ENCODE data around the gene NLRP1. TPM values are rescaled to one million over a fixed set of nuclear protein-coding genes. Genes with fewer than 3 reads are reported as not detected.

NLRP1 gene
- total and polyA plus RNA-seq, 9 of the 15 experiments (the other 6 are each of a cell fraction or from before 2014, with no cell fraction given): 4.0 to 69.4 (median 27.7) TPM

GRCh38 chr17:5558815-5559785 lies 25.2 kb downstream of the NLRP1 start:
- 94% methylated on average over 7 of the region's 16 CpGs for WGBS (ENCODE audit: insufficient coverage, low coverage, missing lambda C conversion rate)
- no TSS peak for BruUV-seq (replicated peaks)
- H3K9me1 ChIP-seq (ENCODE audit: control insufficient read depth, insufficient read depth, low read length): no peaks in the 10 kb centered on the region
- H2AFZ ChIP-seq (ENCODE audit: low read depth, low read length): no peak overlapping the region
- no peak for FAIRE-seq
- DNase-seq (ENCODE audit: extremely low read depth in 1 of 4, low spot score in 3 of 4): no peak
- in situ Hi-C loops (cut with MboI) (no loop called here), intact Hi-C loops (cut with micrococcal nuclease) (no loop called here)
- no peak for ATAC-seq
- no peaks in the 10 kb centered on the region for H3K79me2 ChIP-seq (ENCODE audit: control insufficient read depth, insufficient read depth, low read length)
- H3K4me2 ChIP-seq (ENCODE audit: insufficient read depth, low read length): no peak overlapping the region
- H3K9me3 ChIP-seq (replicated peaks; ENCODE audit: control insufficient read depth, insufficient read depth, low read depth, low read length): no peaks in the 10 kb centered on the region
- no peak overlapping the region for H3K4me3 ChIP-seq
- H3K36me3 ChIP-seq (ENCODE audit: control insufficient read depth, insufficient read depth, low read length): peaks cover 46% of the 10 kb centered on the region; the same call in 2 of the 3 replicates
- ChIA-PET POLR2A (interaction anchor here (0.6 to 1.4 kb wide), 4 partner anchors 14 to 94 kb away, joined by 3 to 4 read pairs (median 3); no protein-coding TSS in a partner anchor), CTCF (ENCODE audit: low intra/inter-chr PET ratio) (no interaction called here)
- no peaks in the 10 kb centered on the region for H4K20me1 ChIP-seq (replicated peaks; ENCODE audit: control insufficient read depth, insufficient read depth, low read length)
- H3K27ac ChIP-seq (ENCODE audit: extremely low read depth, low read depth, low read length): no peak overlapping the region
- no peak overlapping the region for H3K9ac ChIP-seq (ENCODE audit: insufficient read depth in 1 of 2, low read depth in 2 of 2, low read length in 2 of 2)
- H3K4me1 ChIP-seq (replicated peaks in 1 of 2; ENCODE audit: control insufficient read depth in 2 of 2, insufficient read depth in 2 of 2, low read length in 2 of 2): no peaks in the 10 kb centered on the region
- no peaks in the 10 kb centered on the region for H3K27me3 ChIP-seq (ENCODE audit: control insufficient read depth in 2 of 2, insufficient read depth in 2 of 2, low read length in 2 of 2)
- TF ChIP-seq ZNF561 (CRISPR knock-in tag; conservative IDR thresholded peaks at IDR 0.05) (no peak), ZNF436 (CRISPR knock-in tag; IDR thresholded peaks at IDR 0.05) (no peak), NCOA1 (IDR thresholded peaks at IDR 0.05; ENCODE audit: low read depth) (no peak), OTX1 (CRISPR knock-in tag; IDR thresholded peaks at IDR 0.05) (no peak), FOXA3 (CRISPR knock-in tag; conservative IDR thresholded peaks at IDR 0.05 in 1 of 2, IDR thresholded peaks at IDR 0.05 in 1 of 2) (no peak), HINFP (tag; conservative IDR thresholded peaks at IDR 0.05; ENCODE audit: low read depth) (no peak), ZFX (CRISPR knock-in tag; IDR thresholded peaks at IDR 0.05) (no peak), PTTG1 (tag; IDR thresholded peaks at IDR 0.05; ENCODE audit: low read depth) (no peak), HMGN3 (IDR thresholded peaks at IDR 0.05; ENCODE audit: borderline replicate concordance, extremely low read depth, insufficient read length, low read depth, low read length) (no peak), ZNF12 (CRISPR knock-in tag; IDR thresholded peaks at IDR 0.05) (no peak), DLX4 (CRISPR knock-in tag; IDR thresholded peaks at IDR 0.05) (no peak), ZNF717 (CRISPR knock-in tag; IDR thresholded peaks at IDR 0.05) (no peak), MAZ (CRISPR knock-in tag; conservative IDR thresholded peaks at IDR 0.05 in 1 of 2, IDR thresholded peaks at IDR 0.05 in 1 of 2) (no peak)
- TF ChIP-seq, protein P1, sequence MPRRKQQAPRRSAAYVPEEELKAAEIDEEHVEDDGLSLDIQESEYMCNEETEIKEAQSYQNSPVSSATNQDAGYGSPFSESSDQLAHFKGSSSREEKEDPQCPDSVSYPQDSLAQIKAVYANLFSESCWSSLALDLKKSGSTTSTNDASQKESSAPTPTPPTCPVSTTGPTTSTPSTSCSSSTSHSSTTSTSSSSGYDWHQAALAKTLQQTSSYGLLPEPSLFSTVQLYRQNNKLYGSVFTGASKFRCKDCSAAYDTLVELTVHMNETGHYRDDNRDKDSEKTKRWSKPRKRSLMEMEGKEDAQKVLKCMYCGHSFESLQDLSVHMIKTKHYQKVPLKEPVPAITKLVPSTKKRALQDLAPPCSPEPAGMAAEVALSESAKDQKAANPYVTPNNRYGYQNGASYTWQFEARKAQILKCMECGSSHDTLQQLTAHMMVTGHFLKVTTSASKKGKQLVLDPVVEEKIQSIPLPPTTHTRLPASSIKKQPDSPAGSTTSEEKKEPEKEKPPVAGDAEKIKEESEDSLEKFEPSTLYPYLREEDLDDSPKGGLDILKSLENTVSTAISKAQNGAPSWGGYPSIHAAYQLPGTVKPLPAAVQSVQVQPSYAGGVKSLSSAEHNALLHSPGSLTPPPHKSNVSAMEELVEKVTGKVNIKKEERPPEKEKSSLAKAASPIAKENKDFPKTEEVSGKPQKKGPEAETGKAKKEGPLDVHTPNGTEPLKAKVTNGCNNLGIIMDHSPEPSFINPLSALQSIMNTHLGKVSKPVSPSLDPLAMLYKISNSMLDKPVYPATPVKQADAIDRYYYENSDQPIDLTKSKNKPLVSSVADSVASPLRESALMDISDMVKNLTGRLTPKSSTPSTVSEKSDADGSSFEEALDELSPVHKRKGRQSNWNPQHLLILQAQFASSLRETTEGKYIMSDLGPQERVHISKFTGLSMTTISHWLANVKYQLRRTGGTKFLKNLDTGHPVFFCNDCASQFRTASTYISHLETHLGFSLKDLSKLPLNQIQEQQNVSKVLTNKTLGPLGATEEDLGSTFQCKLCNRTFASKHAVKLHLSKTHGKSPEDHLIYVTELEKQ (CRISPR knock-in tag; IDR thresholded peaks at IDR 0.05): no peak

Measured in K562 (cell line).